ELR (cell line): ENCODE results near the gene SLC13A1.
"Not testable (repeated sequence)": the region's sequence is repeated elsewhere in the genome, so short reads cannot be mapped to it uniquely, and the experiment has no call there.

Experiments used
- DNase-seq: peaks from one replicate; pipeline ENCODE4 v3.0.0-alpha.2; 2015; ENCODE audit warnings: low read depth

SLC13A1 gene, protein sequence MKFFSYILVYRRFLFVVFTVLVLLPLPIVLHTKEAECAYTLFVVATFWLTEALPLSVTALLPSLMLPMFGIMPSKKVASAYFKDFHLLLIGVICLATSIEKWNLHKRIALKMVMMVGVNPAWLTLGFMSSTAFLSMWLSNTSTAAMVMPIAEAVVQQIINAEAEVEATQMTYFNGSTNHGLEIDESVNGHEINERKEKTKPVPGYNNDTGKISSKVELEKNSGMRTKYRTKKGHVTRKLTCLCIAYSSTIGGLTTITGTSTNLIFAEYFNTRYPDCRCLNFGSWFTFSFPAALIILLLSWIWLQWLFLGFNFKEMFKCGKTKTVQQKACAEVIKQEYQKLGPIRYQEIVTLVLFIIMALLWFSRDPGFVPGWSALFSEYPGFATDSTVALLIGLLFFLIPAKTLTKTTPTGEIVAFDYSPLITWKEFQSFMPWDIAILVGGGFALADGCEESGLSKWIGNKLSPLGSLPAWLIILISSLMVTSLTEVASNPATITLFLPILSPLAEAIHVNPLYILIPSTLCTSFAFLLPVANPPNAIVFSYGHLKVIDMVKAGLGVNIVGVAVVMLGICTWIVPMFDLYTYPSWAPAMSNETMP

DNA sequence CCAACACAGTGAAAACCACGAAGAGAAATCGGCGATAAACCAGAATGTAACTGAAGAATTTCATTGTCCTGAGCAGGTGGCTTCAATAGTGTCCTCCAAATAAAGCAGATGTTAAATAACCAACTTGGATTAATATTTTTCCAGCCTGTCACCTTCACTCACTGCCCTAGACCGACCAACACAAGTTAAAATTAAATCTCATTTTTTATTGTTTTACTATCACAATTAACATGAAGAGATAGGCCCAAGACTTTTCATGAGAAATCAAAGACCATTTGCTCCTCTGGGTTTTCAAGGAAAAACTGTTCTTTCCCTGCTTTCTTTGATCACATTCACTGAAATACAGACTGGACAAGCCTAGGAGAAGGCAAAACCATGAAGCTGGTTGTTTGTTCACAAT lies at the start of gene SLC13A1:
Gene SLC13A1, minus strand, starts transcription at position 87 of the 400 bp plus-strand sequence. Its CDS starts 23 bp downstream, at position 64.
- no peak for DNase-seq

DNA sequence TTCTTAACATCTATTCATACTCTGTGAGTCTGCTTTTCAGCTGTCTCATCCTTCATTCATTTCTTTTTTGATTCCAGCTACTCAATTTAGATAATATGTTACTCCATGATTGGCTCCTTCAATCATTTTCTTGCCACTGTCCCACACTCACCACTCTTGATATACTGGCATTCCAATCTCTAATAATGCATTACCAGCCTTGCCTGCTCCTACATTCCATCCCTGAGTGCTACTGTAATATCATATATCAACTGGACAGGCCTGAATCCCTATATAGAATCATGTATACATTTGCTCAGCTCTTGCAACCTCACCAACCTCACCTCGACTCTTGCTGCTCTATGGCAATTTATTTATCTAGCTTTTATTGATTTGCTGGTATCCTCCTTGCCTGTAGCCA lies 45.0 kb upstream of the SLC13A1 start:
- DNase-seq, result no peak

DNA sequence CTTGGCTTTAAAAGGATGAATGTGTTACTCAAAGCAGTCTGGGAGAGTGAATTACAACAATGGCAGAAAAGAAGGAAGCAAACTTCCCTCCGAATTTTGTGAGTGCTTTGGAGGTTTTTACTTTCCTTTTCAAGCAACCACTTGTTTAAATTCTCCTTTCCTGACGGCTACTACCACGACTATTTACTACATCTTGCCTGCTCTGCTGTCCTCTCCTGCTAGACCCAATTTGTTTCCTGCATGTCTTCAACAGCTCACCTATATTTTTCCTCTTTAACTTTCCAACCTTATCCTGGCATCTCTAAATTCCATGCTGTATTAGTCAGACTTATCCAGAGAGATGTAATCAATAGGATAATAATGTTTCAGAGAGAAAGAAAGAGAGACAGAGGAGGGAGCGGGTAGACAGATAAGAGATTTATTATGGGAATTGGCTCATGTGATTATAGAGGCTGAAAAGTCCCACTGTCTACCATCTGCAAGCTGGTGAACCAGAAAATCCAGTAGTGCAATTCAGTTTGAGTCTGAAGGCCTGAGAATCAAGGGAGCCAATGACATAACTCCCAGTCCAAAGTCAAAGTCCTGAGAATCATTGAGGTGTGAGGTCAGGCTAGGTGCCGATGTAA lies 42.8 kb upstream of the SLC13A1 start:
- DNase-seq, result no peak

DNA sequence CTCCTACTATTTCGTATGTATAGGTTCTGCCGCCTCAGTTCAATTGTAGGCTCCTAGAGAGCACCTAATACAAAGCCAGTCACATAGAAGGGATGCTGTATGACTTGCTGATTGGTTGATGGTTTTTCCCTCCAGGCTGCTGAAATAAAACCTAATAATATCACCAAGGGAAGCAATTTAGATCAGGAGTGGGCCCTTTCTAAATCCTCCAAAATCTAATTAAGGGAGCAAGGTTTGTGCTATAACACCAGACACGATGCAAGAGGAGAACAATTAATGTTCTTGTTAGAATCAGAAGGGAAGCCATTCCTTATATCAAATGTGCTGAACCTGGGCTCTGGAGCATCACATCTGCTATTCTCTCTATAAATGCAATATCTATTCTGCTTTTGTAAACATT lies 42.0 kb upstream of the SLC13A1 start:
- DNase-seq, result no peak

DNA sequence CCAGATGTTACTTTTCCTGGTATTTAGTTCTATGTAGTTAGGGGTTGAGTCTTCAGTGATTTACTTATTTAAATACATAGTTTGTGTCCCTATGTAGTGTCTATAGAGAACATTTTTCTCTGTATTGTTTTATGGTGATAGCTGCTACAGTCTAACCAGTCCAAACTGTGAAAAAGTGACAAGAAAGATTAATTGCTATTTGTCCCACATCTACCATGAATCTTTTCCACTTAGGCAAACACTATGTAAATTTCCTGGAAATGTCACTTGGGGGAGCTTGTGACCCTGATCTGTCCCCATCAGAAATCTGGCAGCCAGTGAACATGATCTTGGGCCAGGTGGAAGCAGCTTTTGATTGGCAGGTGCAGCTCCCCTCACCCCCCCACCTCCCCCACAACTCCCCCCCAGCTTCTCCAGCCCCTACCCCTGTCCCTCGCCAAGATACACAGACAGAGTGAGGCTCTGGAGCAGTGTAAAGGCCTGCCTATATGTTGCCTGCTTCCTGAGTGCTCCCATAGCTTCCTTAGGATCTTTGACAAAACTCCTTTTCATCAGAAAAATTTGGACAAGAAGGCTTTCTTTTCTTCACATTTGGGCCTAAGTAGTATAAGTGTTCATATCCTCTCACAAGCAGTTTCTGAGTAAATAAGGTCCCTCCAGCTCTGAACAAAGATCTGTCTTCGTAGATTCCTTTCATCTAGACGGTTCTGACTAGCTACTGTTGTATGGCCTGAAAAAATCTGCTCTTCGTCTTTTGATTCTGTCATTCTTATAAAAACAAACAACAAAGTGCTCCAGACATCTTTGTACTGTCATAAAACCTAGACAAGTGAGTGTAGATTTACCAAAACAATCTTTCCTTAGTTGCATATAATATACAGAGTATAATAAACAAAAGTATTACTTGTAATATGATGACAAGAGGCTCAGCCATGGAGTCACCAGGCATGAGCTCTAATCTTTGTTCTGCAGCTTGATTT lies 31.5 kb upstream of the SLC13A1 start:
- DNase-seq, result no peak

DNA sequence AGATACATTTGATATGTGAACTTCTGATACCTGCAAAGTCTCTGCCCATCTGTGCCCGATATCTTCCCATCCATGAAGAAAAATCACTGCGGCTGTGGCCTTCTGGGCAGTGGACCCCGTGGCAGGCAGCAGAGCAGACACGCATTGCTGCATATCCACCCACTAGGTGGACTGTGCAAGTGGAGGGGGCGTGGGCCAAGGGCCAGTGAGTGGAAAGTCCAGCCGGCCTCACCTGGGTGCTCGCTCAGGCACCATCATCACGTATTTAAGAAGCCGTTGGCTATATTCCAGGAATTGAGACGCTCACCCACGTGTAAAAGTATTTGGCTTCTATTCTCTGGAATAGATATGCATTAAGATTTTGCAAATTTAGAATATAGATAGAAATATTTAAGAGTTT lies 30.8 kb upstream of the SLC13A1 start:
- DNase-seq, result no peak

DNA sequence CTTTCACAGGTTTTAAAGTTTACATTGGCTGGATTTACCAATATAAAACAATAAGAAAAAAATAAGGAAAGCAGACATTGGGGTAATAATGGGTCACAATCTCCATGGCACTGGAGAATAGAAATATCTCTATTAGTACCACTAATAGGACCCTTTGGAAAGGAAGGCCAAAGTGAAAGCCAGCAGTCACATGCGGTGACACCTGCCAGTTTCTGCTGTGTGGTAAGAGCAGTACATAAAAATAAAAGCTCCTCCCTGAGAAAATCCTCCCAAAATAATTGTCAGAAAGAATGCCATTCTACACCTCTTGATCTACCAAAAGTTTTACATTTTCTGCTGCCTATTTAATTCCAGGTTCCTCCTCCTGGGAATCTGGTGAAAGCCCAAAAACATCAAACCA lies 30.4 kb upstream of the SLC13A1 start:
- DNase-seq, result no peak

DNA sequence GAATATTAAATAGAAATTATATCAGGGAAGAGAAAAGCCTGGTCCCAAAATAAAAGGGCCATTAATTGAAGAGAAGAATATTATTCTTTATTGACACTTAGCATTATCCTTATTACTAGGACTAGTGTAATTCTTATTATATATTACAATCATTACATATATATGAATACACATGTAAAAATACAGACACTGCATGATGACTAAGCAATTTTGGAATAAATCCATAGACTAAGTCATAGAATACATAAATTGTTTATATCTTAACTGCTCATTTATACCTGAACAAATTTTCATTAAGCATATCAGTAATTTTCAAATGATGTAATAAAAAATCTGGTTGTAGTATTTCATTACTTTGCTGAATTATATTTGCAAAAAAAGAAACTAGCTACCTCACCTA lies 29.7 kb upstream of the SLC13A1 start:
- DNase-seq, result no peak

DNA sequence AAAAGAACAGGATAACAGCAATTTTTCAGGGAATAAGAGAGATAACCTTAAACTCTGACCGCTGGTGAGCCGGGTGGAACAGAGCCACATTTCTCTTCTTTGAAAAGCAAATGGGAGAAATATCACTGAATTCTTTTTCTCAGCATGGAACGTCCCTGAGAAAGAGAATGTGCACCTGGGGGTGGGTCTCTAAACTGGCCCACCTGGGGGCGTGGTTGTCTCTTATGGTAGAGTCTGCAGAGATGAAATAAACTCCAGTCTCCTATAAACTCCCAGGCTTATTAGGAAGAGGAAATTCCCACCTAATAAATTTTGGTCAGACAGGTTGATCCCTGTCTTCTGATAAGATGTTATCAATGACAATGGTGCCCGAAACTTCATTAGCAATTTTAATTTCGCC lies 27.9 kb upstream of the SLC13A1 start:
- DNase-seq, result not testable (repeated sequence)

DNA sequence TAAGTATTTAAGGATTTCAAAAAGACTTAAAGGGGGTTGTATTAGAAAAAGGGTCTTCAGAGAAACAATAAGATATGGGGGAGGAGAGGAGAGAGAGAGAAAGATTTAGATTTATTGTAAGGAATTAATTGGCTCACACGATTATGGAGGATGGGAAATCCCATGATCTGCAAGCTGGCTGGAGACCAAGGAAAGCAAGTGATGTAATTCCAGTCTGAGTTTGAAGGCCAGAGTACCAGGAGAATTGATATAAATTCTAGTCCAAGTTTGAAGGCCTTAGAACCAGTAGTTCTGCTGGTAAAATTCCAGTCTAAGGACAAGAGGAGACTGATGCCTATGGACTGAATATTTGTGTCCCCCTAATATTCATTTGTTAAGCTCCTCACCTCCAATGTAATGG lies 20.6 kb upstream of the SLC13A1 start:
- DNase-seq, result no peak

DNA sequence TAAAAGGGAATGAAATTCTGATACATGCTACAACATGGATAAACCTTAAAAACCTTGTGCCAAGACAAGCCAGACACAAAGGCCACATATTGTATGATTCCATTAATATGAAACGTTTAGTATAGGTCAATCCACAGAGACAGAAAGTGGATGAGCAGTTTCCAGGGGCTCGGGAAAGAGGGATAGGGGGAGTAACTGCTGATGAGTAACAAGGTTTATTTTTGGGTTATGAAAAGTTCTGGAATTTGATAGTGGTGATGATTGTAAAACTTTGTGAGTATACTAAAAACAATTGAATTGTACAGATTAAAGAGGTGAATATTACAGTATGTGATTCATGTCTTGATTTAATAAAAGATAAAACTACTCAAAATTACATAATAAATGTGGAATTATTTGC lies 19.1 kb upstream of the SLC13A1 start:
- no peak for DNase-seq

DNA sequence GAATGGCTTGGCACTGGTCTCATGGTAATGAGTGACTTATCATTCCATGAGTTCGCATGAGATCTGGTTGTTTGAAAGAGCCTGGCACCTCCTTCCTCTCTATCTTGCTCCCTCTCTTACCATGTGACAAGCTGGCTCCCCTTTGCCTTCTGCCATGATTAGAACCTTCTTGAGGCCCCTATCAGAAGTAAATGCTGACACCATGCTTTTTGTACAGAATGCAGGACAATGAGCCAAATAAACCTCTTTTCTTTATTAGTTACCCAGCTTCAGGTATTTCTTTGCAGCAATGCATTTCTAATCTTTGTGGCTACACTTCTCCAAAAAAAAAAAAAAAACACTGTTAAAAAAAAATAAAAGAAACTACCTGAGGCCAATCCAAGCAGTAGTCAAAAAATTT lies 17.1 kb upstream of the SLC13A1 start:
- no peak for DNase-seq

DNA sequence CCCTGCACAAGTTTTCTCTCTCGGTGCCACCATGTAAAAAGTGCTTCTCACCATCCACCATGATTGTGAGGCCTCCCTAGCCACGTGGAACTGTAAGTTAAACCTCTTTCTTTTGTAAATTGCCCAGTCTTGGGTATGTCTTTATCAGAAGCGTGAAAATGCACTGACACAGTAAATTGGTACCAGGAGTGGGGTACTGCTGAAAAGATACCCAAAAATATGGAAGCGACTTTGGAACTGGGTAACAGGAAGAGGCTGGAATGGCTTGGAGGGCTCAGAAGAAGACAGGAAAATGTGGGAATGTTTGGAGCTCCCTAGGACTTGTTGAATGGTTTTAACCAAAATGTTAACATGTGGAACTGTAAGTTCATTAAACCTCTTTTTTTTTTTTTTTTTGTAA lies 15.6 kb upstream of the SLC13A1 start:
- no peak for DNase-seq

DNA sequence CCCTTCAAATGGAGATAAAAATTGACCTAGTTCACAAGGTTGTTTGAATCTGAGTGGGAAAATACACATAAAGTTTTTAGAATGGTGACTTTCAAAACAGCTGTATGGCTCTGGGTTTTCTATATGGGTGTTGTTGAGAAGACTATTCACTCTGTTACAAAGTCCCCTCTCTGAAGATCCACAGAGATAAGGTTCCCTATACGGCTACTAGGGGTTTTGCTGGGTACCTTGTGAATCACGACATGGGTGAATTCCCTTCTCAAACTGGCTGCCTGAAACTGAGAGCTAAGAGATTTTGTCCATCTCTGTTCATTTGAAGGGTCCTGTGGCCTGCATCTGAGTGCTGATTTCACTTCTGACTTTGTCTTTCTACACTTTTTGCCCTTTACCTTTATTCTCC lies 11.8 kb upstream of the SLC13A1 start:
- DNase-seq, result no peak

DNA sequence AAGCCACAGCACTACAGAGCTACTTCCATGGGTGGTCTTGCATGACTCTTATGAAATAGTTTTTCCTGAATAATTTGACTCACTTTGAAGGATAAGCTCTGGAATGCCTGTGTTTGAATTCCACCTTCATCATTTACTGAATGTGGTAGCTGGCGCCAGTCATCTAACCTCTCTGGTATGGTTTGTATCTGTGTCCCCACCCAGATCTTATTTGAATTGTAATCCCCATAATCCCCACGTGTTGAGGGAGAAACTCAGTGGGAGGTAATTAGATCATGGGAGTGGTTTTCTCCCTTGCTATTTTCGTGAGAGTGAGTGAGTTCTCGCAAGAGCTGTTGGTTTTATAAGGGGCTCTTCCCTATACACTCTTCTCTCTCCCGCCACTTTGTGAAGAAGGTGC lies 11.2 kb upstream of the SLC13A1 start:
- DNase-seq, result no peak

DNA sequence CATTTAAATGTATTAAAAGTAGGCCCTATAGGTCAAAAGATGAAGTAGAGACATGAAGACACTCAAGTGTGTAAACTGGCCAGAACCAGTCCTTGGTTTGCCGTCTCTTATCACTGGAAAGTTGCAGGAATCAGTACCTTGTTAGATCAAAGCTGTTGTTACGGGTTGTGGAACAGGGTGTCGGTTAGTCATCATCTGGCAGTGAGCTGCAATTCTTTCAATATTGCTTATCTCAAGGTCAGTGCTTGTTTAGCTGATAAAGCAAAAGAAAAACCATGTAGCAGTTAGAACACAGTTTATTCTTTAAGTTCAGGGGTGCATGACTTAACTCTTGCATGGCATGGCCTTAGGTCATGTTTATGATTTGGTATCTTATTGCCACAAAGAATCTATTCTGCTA lies 10.0 kb upstream of the SLC13A1 start:
- no peak for DNase-seq

DNA sequence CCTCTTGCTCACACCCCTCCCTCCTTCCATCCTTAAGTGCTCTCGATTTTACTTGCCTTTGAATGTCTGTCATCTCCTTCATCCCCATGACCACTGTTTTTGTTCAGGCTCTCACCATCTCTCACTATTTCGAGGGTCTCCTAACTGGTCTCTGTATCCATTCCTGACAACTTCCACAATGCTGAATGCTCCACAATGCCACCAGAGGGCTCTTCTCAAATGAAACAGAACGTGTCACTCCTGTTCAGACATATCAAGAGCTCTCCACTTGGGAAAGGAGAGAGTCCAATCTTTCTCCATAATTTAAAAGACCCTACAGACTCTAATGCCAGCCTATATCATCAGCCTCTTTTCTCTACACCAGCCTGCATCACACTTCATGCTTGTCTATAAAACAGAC lies 9.0 kb upstream of the SLC13A1 start:
- no peak for DNase-seq

DNA sequence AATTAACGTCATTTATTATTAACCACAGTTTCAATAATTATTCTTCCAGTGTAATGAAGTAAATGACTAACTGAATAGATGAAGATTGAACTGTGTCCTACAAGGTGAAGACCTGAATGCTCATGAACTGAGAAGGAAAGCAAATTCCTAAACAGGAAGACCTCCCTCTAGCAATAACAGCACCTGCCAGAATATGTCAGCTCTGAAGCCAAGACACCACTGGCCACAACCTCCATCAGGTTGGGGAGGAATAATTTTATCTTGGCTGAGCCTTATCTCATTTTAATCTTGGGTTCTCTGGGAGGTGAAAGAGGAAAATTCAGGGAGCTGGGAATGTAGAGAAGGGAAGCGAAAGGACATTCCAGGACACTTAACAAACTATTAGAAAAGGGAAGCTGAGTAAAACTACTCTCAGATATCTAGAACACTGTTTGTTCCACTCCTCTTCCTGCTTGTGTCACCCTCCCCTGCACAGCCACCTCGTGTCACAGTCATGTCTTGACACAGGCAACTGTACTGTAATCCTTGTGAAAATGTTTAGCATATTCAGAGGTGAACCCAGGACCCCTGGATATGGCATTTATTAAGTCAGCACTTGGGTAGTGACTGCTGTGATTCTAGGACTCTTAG lies 4.6 kb upstream of the SLC13A1 start:
- DNase-seq, result no peak

DNA sequence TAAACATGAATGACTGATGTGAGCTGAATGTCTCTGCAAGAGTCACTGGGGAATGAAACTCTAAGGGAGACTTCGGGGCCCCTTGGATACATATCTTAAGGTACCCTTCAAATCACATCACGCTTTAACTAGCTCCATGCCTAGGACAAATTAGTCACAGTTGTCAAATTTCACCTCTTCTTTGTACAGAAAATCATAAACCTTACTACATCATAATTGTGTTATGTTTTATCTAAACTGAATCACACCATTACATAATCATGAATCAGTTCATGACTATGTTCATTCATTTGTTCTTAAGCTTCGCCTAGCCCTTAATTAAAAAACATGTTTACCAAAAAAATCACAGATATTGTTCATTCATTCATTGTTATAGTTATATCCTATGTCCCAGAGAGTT lies 2.1 kb upstream of the SLC13A1 start:
- no peak for DNase-seq

DNA sequence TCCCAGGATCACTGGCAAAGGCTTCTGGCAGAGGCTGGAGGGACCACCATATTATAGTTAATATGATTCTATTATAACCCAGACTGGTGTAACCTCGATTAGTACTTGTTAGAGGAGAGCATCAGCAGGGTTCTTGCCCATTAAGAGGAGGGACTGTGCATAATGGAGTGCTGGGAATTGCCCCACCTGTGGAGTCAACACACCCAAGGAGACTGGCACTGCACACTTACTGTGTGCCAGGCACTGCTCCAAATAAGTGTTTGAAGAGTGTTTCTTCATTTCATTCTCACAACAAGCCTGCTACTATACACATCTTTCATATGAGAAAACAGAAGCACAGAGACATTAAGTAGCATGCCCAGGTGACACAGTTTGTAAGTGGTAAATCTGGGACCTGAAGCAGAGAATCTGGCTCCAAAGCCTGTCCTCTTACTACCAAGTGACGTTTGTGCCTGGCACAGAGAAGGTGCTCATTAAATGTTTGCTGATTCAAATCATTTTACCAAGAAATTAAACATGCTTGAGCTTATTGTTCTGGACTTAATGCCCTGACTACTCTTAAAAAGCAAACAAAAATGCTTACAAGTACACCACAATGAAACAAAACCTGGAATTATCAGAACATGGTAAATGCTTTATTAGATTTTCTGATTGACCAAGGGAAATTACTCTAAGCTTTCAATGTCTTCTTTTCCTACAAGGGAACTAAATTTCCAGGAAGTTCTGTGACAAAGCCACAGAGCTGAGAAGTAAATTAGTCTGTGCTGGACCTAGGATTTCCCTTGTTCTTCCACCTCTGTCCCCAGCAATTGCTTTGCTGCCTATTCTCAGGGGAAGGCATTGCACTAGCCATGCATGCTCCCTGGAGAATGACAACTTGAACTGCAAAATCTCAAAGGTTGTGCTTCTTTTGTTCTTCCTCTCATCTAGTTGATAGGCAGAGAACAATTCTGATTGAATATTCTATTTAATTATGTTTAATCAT lies 809 bp downstream of the SLC13A1 start:
- DNase-seq, result no peak

DNA sequence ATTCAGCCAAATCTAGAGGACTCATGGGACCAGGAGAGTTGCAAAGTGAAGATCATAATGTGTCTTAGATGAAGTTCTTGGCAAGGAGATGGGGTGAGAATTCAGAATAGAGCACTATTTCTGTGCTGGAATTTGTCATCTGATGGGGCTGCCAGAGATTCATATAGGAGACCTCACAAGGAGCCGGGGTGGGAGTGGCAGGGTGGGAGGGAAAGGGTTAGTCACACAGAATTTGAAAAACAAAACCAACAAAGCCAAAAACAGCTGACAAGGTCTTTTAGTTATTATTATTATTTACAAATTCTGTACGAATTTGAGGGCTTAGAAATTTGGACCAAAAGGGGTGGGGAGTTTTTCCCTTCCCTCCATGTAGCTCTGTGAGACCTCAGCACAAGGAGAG lies 1.7 kb downstream of the SLC13A1 start:
- no peak for DNase-seq
